Activated naive CD8-positive, alpha-beta T cell treated with anti-CD3 and anti-CD28 coated beads for 36 hours (primary cell): ENCODE results near the gene ECI1. TPM values are rescaled to one million over a fixed set of nuclear protein-coding genes. Genes with fewer than 3 reads are reported as not detected.
"Not testable (repeated sequence)": the region's sequence is repeated elsewhere in the genome, so short reads cannot be mapped to it uniquely, and the experiment has no call there.

Experiments used
- DNase-seq: peaks from one replicate; pipeline ENCODE4 v3.0.0; 2021
- H3K27ac Mint-ChIP-seq: one replicate; pipeline ENCODE4 v1.8.0; 2022; ENCODE audit warnings: mild to moderate bottlenecking, moderate library complexity, mixed read lengths
- H3K27me3 Mint-ChIP-seq: one replicate; pipeline ENCODE4 v1.8.0; 2022; ENCODE audit warnings: mild to moderate bottlenecking, mixed read lengths
- H3K36me3 Mint-ChIP-seq: one replicate; pipeline ENCODE4 v1.8.0; 2021; ENCODE audit warnings: mild to moderate bottlenecking, mixed read lengths
- H3K4me1 Mint-ChIP-seq: one replicate; pipeline ENCODE4 v1.8.0; 2021; ENCODE audit warnings: mixed read lengths
- H3K4me3 Mint-ChIP-seq: one replicate; pipeline ENCODE4 v1.8.0; 2022; ENCODE audit warnings: mild to moderate bottlenecking, moderate library complexity, mixed read lengths
- H3K9me3 Mint-ChIP-seq: one replicate; pipeline ENCODE4 v1.8.0; 2022; ENCODE audit warnings: mixed read lengths
- total RNA-seq, 2 experiments: library from RNA; stranded (reverse); gene quantifications; one replicate each; pipeline ENCODE4 v1.2.3, GENCODE V29; 2021

The ECI1 gene
- total RNA-seq, 2 experiments from 2014 or later, result 27.5 to 30.0 TPM

DNA sequence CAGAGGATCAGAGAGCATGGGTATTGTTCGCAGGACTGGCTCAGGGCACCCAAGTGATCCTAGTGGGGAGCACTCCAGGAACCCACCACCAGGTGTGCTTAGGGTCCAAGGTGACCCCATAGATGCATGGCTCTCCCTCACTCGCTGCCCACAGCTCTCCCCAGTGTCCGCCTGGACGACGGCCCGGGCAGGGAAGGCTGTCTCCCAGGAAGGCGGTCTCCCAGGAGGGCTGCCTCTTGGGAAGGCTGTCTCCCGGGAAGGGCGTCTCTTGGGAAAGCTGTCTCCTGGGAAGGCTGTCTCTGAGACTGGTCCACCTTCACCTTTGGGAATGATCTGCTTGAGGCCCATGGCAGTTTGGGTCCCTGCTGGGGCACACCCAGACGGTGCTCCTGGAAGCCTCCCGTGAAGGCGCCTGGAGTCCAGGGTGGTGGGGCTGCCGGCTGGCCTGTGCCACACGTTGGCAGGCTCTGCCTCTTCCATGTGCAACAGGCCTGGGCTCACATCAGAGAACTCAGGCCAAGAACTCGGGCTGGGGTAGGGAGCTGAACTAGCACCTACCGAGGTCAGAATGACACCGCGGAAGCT is 5.0 kb downstream of the ECI1 start:
- Mint-ChIP-seq H3K4me3 (no peak overlapping the region), H3K36me3 (peaks cover 11% of the 10 kb centered on the region), H3K9me3 (no peaks in the 10 kb centered on the region), H3K27me3 (no peaks in the 10 kb centered on the region), H3K4me1 (peaks cover 4% of the 10 kb centered on the region), H3K27ac (no peak overlapping the region)
- DNase-seq, result no peak

DNA sequence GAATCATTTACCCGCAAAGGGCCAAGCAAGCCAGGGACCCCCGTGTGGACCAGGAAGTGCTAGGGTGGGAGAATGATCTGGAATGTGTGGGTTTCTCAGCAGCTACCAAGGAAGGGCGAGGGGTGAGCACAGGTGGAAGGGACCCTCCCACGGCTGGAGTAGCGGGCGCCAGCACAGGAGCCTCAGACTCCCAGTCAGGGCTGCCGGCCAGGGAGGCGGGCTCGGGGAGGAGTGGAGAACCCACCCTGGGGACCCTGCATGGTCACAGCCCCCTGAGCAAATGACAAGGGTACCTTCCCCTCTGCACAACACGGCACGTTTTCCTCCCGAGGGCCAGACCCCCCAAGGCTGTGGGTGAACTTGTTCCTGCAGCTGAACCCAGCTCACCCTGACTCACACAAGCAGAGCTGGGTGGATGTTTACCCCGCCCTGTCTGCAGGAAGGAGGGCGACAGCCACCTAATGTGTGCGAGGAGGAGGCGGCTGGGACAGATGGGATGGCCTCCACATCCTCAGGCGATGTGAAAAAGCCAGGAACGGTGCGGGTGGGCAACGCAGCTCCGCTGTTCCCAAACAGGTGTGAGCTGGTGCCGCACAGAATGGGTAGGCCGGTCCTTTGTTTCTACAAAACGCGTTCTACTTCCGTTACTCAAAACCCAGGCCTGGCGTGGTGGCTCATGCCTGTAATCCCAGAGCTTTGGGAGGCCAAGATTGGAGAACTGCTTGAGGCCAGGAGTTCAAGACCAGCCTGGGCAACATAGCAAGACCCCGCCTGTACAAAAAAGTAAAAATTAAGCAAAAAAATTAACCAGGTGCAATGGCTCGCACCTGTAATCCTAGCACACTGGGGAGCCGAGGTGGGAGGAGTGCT is 6.2 kb downstream of the ECI1 start:
- DNase-seq, result no peak
- no peak overlapping the region for H3K27ac Mint-ChIP-seq
- H3K4me3 Mint-ChIP-seq, result no peak overlapping the region
- no peaks in the 10 kb centered on the region for H3K27me3 Mint-ChIP-seq
- no peaks in the 10 kb centered on the region for H3K4me1 Mint-ChIP-seq
- peaks cover 8% of the 10 kb centered on the region for H3K36me3 Mint-ChIP-seq
- no peaks in the 10 kb centered on the region for H3K9me3 Mint-ChIP-seq

DNA sequence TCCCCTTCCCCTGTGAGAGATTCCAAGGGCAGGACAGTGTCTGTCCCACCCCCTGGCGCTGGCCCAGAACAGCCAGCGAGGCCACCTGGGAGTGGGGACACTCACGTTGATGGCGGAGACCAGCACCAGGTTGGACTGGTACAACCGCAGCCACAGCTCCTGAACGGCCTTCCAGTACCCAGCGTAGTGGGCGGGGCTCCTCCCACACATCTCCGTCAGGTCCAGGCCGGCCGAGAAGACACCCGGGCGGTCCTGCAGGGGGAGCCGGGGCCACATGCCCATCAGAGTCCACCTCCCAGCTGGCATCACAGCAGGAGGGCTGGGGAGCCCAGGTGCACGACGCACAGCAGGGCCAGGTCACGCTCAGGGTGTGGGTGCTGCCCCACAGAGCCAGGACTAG is 7.1 kb downstream of the ECI1 start:
- Mint-ChIP-seq H3K27ac (no peak overlapping the region), H3K4me3 (no peak overlapping the region), H3K4me1 (no peaks in the 10 kb centered on the region), H3K27me3 (no peaks in the 10 kb centered on the region), H3K36me3 (peaks cover 6% of the 10 kb centered on the region), H3K9me3 (no peaks in the 10 kb centered on the region)
- no peak for DNase-seq

DNA sequence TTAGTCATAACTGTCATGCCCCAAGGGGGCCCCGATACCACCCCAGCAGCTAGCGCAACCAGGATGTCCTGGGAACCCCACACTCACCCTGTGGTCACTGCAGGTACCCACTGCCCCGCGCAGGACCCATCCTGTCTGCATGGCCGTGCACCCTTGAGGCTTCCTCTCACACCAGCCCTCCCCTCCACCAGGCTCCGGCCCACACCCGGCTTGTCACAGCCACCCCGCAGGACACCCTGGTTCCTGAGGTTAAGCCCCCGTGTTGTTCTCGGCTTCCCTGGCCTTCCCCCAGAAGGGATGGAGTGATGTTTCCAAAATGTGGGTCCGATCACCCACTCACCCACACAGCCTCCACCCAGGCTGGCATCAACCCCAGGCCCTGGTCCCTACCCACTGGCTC is 7.6 kb downstream of the ECI1 start:
- H3K4me3 Mint-ChIP-seq, result no peak overlapping the region
- no peak overlapping the region for H3K27ac Mint-ChIP-seq
- H3K27me3 Mint-ChIP-seq, result no peaks in the 10 kb centered on the region
- no peaks in the 10 kb centered on the region for H3K4me1 Mint-ChIP-seq
- peaks cover 3% of the 10 kb centered on the region for H3K36me3 Mint-ChIP-seq
- no peaks in the 10 kb centered on the region for H3K9me3 Mint-ChIP-seq
- DNase-seq, result no peak

DNA sequence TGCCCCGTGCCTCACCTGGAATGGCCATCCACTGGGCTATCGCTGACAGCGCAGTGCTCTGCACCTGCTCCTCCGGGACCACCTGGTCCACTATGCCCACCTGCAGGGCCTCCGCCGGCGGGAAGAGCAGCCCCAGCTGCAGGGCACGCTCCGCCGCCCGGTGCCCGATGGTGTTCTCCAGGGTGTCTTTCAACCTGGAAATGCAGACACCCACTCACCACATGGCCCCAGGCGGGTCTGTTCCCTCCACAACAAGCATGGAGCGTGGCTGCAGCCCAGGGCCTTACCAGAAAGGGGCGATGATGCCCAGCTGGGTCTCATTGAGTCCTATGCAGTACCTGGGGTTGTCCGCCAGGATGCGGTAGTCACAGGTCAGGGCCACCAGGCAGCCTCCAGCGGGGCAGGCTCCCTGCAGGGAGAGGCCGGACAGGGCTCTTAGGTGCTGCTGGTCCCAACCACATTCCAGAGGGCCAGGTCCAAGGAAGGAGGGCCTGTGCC is 8.3 kb downstream of the ECI1 start:
- Mint-ChIP-seq H3K4me3 (no peak overlapping the region), H3K27ac (no peak overlapping the region), H3K4me1 (no peaks in the 10 kb centered on the region), H3K36me3 (no peaks in the 10 kb centered on the region), H3K9me3 (no peaks in the 10 kb centered on the region), H3K27me3 (no peaks in the 10 kb centered on the region)
- DNase-seq, result no peak

DNA sequence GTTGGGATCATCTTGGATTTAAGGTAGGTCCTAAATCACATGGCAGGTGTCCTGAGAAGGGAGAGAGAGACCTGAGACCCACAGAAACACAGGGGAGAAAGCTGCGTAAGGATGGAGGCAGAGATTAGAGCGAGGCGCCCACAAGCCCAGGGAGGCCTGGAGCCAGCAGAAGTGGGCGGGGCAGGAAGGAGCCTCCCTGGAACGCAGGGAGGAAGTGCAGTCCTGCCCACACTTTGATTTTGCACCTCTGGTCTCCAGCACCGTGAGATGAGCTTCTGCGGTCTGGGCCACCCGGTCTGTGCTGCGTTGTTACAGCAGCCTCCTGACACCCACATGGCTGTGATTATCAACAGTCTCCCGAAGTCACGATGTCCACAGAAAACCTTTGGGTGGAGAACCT is 8.8 kb downstream of the ECI1 start:
- H3K27me3 Mint-ChIP-seq, result no peaks in the 10 kb centered on the region
- no peaks in the 10 kb centered on the region for H3K9me3 Mint-ChIP-seq
- DNase-seq, result no peak
- H3K4me3 Mint-ChIP-seq, result no peak overlapping the region
- no peaks in the 10 kb centered on the region for H3K4me1 Mint-ChIP-seq
- H3K27ac Mint-ChIP-seq, result no peak overlapping the region
- H3K36me3 Mint-ChIP-seq, result no peaks in the 10 kb centered on the region

DNA sequence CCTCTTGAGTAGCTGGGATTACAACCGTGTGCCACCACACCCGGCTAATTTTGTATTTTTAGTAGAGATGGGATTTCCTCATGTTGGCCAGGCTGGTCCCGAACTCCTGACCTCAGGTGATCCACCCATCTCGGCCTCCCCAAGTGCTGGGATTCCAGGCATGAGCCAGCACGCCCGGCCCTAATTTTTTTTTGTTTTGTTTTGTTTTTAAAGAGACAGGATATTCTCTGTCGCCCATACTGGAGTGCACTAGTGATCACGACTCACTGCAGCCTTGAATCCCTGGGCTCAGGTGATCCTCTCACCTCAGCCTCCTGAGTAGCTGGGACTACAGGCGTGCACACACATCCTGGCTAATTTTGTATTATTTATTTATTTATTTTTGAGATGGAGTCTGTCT is 11.1 kb downstream of the ECI1 start:
- not testable (repeated sequence) for H3K4me3 Mint-ChIP-seq, DNase-seq, H3K4me1 Mint-ChIP-seq, H3K27ac Mint-ChIP-seq, H3K36me3 Mint-ChIP-seq, H3K9me3 Mint-ChIP-seq, H3K27me3 Mint-ChIP-seq

DNA sequence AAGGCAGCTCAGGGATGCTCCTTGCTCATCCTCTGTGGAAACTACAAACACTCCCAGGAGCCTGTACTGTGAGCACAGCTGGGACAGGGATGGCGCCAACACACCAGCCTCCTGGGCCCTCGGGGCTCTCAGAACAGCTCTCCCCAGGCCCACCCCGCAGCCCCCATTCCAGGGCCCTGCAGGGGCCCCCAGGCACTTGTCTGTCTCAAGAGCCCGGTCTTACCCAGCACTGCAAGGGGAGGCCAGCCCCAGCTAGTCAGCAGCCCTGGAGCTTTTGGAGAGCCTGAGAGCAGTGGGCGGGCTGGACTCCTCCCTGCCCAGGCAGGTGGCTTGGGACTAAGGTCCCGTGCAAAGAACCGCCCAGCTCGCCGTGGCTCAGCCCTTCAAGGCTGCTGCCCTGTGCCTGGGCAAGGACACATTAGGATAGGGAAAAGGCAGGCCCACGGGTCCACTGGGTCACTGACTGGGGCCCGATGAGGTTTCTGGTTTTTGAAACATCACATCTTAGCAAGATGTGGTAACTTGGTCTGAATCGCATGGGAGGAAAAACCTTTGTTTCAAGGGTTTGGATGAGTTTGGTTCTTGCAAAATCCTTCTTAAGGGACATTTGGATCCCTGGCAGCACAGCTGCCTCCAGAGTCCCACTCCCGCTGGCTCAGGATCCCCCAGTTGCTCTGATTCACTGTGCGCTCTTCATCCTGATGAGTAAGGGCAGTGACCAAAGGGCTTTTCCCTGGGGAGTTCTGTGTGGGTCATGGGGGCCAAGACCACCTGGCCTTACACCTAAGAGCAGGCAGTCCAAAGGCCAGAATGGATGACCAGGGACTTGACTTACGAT is 12.3 kb downstream of the ECI1 start:
- H3K36me3 Mint-ChIP-seq, result no peaks in the 10 kb centered on the region
- H3K4me3 Mint-ChIP-seq, result no peak overlapping the region
- DNase-seq, result no peak
- H3K27ac Mint-ChIP-seq, result no peak overlapping the region
- peaks cover 4% of the 10 kb centered on the region for H3K27me3 Mint-ChIP-seq
- no peaks in the 10 kb centered on the region for H3K9me3 Mint-ChIP-seq
- no peaks in the 10 kb centered on the region for H3K4me1 Mint-ChIP-seq

DNA sequence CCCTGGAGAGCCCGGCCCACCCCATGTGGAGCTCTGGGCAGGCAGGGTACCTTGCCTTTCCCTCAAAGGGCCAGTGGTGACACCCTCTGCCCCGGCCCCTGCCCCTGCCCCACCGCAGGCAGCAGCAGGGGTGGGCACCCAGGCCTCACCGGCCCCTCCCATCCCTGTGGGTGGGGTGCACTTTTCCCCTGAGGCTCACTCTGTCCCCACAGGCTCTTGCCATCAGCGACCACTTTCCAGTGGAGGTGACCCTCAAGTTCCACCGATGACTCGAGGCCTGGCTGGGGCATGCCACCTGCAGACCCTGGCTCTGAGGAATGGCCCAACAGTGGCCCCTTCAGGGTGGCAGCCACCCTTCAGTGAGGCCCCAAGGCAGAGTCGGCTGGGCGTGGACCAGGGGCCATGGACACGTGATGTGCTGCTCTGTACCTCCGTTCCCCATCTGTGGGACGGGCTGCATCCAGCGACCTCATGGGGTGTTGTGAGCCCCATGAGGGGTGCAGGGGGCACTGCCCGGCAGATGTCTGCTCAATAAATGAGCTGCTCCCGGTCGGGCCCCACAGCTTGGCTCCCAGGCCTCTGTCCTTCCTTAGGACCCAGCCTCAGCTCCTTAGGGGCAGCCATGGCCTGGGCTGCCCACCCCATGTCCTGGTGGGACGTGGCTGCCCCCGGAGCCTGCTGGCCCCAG is 13.1 kb downstream of the ECI1 start:
- peaks cover 3% of the 10 kb centered on the region for H3K36me3 Mint-ChIP-seq
- no peak for DNase-seq
- H3K4me1 Mint-ChIP-seq, result no peaks in the 10 kb centered on the region
- H3K9me3 Mint-ChIP-seq, result no peaks in the 10 kb centered on the region
- no peak overlapping the region for H3K27ac Mint-ChIP-seq
- H3K4me3 Mint-ChIP-seq, result no peak overlapping the region
- H3K27me3 Mint-ChIP-seq, result peaks cover 4% of the 10 kb centered on the region

DNA sequence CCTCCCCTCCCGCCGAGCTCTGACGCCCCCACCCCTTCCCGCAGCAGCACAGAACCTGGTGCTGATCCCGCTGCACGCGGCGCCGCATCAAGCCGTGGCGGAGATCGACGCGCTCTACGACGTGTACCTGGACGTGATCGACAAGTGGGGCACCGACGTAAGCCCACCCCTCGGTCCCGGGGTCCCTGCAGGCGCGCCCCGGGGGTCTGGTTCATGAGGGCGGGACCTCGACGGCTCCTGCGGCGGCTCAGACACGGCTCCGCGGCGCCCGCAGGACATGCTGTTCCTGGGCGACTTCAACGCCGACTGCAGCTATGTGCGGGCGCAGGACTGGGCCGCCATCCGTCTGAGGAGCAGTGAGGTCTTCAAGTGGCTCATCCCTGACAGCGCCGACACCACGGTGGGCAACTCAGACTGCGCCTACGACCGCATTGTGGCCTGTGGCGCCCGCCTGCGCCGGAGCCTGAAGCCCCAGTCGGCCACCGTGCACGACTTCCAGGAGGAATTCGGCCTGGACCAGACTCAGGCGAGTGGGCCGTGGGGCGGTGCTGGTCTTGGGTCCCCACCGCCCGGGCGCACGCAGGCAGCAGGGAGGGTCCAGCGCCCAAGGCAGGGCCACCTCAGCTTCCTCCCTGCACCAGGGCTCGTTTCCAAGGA is 13.8 kb downstream of the ECI1 start:
- H3K4me1 Mint-ChIP-seq, result no peaks in the 10 kb centered on the region
- H3K4me3 Mint-ChIP-seq, result no peak overlapping the region
- H3K27ac Mint-ChIP-seq, result no peak overlapping the region
- peaks cover 4% of the 10 kb centered on the region for H3K27me3 Mint-ChIP-seq
- no peaks in the 10 kb centered on the region for H3K9me3 Mint-ChIP-seq
- H3K36me3 Mint-ChIP-seq, result peaks cover 3% of the 10 kb centered on the region
- DNase-seq, result no peak

DNA sequence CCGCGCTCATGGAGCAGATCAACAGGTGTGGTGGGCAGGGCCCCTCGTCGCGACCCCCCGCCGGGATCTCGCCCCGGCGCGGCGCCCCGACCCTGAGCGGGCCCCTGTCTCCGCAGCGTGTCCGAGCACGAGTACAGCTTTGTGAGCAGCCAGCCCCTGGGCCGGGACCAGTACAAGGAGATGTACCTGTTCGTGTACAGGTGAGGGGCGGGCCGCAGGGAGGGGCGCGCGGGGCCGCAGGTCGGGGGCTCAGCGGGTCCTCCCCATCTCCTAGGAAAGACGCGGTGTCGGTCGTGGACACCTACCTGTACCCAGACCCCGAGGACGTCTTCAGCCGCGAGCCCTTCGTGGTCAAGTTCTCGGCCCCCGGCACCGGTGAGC is 14.3 kb downstream of the ECI1 start:
- peaks cover 4% of the 10 kb centered on the region for H3K27me3 Mint-ChIP-seq
- H3K9me3 Mint-ChIP-seq, result no peaks in the 10 kb centered on the region
- no peak for DNase-seq
- H3K36me3 Mint-ChIP-seq, result peaks cover 3% of the 10 kb centered on the region
- no peaks in the 10 kb centered on the region for H3K4me1 Mint-ChIP-seq
- H3K4me3 Mint-ChIP-seq, result no peak overlapping the region
- H3K27ac Mint-ChIP-seq, result no peak overlapping the region

DNA sequence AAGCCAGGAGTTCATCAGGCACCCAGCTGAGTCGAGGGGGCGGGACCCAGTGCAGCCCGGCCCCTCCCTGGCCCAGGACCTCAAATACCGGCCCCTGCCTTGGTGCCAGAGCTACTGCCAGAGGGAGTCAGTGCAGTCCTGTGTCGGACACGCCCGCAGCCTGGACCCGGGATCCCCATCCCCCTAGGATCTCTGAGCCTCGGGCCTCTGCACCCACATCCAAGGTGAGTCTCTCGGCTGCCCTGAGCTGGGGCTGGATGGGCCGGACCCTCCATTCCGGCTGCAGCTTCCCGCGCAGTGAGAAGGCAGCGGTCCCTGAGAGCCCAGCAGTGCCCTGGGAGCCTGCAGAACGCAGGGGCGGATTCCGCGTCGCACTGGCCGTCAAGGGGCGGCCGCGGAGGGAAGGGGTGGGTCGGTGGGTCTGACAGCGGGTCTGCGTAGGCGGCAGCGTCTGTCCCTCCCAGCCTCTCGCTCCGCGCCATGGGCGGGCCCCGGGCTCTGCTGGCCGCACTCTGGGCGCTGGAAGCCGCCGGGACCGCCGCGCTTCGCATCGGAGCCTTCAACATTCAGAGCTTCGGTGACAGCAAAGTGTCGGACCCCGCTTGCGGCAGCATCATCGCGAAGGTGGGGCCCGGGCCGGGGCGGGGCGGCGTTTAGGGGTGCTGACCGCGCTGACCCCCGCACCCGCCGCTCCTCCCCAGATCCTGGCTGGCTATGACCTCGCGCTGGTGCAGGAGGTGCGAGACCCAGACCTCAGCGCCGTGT is 14.9 kb downstream of the ECI1 start, which contains the start of gene DNASE1L2:
DNASE1L2 (plus strand) TSS at position 108 of the 765 bp plus-strand sequence; CDS start at position 481, 373 bp downstream.
- no peak for DNase-seq
- H3K4me3 Mint-ChIP-seq, result no peak within 1 kb of the TSS
- no peaks in the 10 kb centered on the region for H3K9me3 Mint-ChIP-seq
- H3K4me1 Mint-ChIP-seq, result no peaks in the 10 kb centered on the region
- H3K27ac Mint-ChIP-seq, result no peak within 1 kb of the TSS
- peaks cover 4% of the 10 kb centered on the region for H3K27me3 Mint-ChIP-seq
- peaks cover 7% of the 10 kb centered on the region for H3K36me3 Mint-ChIP-seq

DNA sequence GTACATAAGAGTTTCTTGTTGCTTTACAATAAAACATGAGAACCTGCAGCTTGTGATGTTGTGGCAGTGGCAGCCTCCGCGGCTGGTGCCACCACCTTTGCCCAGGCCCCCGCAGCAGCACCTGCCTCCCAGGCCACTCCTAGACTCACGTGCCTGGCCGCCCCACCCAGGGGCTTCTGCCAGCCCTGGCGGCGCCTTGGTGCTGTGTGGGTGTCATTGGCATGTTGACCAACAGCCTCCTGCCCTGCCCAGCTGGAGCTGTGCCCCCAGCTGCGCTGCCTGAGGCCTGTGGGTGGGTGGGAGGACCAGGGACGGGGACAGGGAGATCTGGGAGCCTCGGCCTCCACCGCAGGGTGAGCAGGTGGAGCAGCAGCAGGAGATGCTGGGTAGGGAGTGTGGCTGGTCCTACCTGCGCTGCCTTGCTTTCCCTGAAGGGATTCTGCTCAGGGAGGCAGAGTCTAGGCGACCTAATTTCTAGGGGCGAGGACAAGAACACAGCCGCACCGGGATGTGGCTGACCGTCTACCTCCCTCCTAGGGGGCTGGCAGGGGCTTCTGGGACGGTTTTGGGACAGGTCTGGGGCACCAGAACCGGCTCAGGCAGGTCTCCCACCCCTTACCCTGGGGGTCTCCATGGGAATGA is 15.6 kb downstream of the ECI1 start:
- Mint-ChIP-seq H3K4me3 (no peak overlapping the region), H3K4me1 (no peaks in the 10 kb centered on the region), H3K27ac (no peak overlapping the region), H3K27me3 (peaks cover 4% of the 10 kb centered on the region), H3K36me3 (peaks cover 7% of the 10 kb centered on the region), H3K9me3 (no peaks in the 10 kb centered on the region)
- no peak for DNase-seq
